Fibroblast of skin of left quadriceps (primary cell): ENCODE data around the gene SYNRG.
A peak's percentile ranks its signal among the peaks of the same experiment; 100 is the strongest.

Experiments used
- DNase-seq, 2 experiments: peaks; one replicate each; pipeline ENCODE4 v3.0.0-alpha.2; 2013; ENCODE audit warnings: low read depth in 2 of 2

SYNRG gene

DNA sequence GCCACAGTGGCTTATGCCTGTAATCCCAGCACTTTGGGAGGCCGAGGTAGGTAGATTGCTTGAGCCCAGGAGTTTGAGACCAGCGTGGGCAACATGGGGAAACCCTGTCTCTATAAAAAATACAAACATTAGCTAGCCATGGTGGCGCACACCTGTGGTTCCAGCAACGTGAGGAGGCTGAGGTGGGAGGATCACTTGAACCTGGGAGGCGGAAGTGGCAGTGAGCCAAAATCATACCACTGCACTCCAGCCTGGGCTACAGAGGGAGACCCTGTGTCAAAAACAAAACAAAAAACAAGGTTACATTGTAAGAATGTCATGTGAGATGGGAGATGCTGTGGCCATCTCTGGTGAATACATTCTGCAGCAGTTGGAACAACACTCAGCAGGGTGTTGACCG, 106.1 kb downstream of the SYNRG start:
- DNase-seq, result no peak

GRCh38 chr17:37502009-37502936, 106.9 kb downstream of the SYNRG start:
- DNase-seq, result no peak

DNA sequence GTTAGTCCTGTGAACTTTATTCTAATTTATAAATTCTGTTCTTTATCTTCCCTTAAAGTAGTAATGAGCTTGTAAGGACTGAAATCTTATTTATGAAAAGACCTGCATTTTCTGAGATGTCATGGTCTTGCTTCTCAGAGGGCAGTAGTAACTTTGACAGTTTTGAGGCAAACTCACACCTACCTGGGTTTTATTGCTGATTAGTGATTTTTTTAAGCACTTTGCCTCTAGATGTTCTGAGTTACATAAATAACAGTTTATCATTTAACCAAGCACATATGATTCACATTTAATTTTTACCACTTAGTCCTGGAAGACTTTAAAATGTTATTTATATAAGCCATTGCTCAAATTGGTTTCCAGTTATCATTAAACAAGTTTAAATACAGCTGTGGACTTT, 108.8 kb downstream of the SYNRG start:
- DNase-seq, result no peak

- no peak for DNase-seq
These were observed 114.2 kb downstream of the SYNRG start for GRCh38 chr17:37494971-37495370.

GRCh38 chr17:37494401-37494831, 114.8 kb downstream of the SYNRG start:
- no peak for DNase-seq

DNA sequence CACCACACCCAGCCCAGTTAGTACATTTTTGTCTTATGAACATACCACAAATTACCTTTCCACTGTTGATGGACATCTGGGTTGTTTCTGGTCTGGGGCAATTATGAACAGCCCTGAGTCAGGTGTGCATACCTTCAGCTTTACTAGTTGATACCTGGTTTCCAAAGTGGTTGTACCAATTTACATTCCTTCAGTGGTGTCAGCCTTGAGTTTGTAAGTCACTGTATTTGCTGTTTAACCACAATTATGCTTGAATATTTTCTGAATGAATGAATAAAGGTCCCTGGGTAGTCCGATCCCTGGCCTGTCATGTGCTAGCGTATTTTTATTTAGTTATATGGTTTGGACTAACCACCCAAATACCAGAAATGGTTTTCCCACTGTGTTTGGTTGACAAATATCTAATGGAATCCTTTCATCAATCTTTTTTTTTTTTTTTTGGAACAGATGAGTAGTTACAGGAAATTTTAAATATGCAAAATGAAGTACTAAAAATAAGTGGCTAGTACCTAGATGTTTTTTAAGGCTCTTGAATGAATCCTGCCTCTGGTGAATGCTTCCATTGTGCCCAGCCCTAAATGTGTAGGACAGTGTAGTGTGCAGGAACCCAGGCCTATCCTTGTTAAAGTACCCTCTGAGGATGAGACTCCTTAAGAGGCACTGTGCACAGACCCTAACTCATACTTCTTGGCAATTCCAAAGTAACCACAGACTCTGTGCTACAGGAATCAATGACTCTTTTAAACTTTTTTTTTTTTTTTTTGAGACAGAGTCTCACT, 115.8 kb downstream of the SYNRG start:
- peak; percentile 95 for DNase-seq

DNA sequence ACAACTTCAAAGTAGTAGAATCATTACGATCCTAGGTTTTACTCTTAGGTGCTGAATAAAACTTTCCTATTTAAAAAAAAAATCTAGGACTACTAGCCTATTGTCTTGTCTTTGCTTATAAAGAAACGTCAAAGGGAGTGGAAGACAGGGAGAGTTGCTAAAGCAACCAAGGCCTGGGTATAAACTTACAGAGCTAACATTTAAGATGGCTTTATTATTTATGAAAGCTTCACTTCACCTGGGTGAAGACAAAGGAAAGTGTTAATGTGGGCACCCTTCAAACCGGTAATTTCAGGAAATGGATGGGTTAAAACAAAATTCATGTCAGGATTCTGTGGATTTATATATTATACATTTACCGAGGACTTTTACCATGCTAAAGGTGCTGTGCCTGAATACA, 117.1 kb downstream of the SYNRG start:
- no peak for DNase-seq

DNA sequence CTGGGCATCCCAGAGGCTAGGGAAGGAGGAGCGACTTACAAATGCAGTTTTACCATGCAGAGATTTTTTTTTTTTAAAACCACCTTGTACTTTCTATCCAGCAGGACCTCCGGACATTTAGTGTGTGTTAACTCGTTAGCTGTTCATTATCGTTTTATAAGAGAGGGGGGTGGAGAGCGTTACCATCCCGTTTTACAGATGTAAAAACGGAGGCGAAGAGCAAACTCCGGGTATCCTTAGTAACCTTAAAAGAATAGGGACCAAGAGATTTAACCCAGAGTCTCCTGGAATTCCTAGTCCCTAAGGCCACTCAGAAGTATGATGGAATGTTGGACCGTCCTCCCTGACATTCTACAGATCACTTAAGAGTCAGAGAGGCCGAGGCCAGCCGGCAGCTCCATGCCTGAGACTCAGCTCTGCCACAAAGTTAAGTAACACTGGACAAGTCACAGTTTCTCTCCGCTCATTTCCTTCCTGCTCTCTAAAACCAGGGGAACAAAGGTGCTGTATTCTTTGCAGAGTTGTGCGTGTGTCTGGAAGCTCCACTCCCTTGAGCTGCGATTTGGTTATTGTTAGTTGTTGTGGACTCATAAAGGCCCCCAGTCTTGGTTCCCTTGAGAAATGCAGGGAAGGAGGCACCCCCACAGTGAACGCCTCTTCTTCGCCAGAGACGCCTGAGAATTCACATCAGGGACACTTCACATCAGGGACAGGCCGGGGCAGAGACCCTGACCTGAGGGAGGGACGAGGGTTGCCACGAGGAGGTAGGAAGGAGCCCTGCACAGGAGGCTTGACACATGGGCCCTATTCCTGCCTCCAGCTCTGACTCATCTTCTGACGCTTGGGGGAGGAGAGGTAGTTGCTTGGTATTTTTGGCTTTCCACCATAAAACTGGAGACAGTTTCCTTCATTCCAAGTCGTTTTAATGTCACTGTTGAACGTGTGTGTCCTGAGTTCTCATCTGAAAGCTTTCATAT, 118.3 kb downstream of the SYNRG start:
- DNase-seq, result peak; percentile 66 to 69

- no peak for DNase-seq
These were observed 119.1 kb downstream of the SYNRG start for GRCh38 chr17:37490022-37490587.

DNA sequence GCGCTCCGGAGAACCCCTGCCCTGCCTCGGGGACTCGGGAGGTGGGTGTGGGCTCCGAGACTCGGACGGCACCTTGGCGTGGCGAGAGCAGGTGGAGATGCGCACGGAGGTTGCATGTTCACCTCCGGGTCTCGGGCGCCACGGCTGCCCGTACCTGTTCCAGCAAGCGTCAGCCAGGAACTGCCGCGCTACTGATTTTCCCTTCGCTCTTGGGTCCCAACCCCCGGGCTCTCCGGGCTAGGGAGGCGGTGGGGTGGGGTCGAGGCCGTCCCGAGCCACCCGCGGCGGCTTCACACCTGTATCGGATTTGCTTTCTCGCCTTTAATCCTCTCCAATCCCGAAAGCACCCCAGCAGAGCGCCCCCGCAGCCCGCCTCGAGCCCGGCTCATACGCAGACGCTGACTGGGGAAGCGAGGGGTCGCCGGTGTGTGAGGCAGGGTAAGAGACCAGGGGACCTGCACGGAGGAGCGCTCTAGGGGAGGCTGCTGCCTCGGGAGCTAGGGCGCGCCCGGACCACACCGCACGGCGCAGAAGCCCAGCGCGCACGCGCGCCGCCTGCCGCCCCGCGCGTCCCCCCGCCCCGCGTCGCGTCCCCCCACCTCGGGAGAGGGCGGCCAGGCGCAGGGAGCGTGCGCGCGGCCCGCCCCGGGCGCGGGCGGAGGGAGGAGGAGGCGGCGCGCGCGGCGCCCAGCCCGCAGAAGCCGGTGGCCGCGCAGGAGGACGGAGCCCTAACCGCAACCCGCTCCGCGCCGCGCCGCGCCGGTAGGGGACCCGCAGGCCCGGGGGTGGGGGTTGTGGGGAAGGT, 119.8 kb downstream of the SYNRG start, which contains the start of gene DUSP14:
Gene DUSP14, plus strand, starts transcription at position 695 of the 805 bp plus-strand sequence. CDS start 22,382 bp downstream, outside the sequence.
- DNase-seq, result peak; percentile 64 to 68

DNA sequence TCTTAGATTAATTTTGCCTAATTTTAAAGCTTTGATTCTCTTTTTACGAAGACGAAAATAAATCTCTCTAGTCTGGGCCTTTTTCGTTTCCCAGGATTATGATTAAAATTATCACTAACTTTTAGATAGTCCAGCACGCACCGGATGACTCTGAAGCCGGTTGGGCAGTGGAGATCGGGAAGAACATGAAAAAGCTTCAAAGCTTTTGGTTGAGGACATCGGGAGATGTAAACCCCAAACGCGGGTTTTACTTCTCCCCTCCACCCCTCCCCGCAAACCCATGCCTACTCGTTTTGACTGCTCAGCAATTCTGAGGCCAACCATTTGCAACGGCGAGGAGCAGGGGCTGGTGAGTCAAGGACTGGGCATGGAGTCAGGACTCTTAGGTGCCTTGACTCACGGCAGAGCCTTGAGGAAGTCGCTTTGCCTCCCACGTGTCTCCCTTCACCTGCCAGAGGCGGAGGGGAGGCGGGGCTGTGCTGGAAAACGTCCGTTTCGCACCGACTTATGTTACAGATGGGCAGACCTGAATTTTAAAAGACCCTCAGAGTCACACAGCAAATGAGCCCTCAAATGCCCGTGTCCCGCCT, 120.5 kb downstream of the SYNRG start:
- DNase-seq, result peak; percentile 73 to 78

- peak; percentile 90 to 91 for DNase-seq
These were observed 121.1 kb downstream of the SYNRG start for GRCh38 chr17:37488009-37488604.

- DNase-seq, result no peak
These were observed 123.2 kb downstream of the SYNRG start for GRCh38 chr17:37485938-37486570.

DNA sequence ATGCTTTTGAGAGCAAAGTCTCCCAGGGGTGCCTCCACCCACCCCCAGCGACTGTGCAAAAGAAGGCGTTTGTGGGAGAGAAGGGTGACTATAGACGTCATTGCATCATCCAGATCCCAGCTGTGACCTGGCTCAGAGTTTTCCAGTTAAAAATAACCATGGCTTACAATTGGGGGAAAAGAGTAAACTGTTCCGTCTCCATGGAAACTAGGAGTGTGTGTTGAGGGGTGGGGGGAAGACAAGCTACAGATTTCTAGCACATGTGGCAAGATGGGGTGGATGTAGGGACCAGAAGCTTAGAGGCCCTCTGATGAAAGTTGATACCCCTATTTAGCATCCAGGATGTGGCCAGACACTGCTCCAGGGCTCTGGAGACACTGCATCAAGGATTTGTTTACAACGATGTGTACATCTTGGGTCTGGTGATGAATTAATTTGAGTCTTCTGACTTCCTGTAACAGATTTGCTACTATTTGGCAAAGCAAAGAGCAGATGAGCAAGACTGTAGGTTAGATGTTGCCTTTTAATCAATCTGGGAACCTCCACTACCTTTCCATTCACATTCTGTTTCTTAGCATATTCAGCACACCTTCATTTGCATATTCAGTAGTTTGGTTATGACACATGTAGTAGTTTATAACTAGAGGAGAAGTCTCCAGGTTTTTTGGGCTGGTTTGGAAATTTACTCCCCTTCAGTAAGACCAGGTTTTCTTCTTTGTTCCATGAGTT, 125.7 kb downstream of the SYNRG start:
- peak; percentile 93 to 94 for DNase-seq

DNA sequence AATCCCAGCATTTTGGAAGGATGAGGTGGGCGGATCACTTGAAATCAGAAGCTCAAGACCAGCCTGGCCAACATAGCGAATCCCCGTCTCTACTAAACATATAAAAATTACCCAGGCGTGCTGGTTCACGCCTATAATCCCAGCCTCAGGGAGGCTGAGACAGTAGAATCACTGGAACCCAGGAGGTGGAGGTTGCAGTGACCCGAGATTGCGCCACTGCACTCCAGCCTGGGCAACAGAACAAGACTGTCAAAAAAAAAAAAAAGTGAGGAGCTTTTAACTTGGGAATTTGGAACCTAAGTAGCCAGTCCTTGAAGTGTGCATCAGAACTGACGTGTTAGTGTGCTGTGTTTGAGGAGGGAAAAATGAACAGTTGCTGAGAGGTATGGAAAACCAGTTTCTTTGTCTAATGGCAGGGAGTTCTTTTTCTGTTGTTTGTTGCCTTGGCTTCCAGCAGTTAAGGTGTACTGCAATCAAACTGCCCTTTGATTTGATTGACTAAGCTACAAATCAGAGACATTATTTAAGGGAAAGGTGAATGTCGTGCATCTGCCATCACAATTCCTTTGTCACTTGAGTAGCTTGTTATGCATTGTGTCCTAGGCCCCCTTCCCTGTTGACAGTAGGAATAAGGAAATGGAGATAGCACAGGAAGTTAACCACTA, 128.1 kb downstream of the SYNRG start:
- DNase-seq, result no peak

DNA sequence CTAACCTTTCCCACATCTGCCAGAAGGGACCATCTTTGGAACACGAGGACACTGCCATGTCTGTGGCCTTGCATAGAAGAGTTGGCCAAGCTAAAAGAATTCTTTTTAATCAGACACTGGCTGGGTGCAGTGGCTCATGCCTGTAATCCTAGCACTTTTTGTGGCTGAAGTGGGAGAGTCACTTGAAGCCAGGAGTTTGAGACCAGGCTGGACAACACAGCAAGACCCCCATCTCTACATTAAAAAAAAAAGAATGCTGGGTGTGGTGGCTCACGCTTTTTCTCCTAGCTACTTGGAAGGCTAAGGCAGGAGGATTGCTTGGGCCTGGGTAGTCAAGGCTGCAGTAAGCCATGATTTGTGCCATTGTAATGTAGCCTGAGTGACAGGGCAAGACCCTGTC, 128.8 kb downstream of the SYNRG start:
- DNase-seq, result no peak

DNA sequence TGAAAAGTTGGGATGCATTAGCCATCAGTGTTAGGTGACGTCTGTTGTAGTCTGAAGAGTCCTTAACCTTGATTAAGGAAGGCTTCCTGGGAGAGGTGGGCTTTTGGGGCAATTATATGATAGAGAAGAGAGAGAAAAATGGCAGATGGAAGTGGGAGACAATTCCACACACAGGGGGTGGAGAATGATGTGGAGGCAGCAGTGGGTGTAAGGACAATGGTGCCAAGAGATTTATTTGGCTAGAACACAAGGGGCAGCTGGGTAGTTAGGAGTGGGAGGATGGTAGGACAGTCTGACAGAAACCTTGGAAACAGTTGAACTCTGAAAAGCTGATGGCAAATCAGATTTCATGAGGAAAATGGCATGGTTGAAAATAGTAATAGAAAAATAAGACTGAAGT, 130.2 kb downstream of the SYNRG start:
- DNase-seq, result no peak

DNA sequence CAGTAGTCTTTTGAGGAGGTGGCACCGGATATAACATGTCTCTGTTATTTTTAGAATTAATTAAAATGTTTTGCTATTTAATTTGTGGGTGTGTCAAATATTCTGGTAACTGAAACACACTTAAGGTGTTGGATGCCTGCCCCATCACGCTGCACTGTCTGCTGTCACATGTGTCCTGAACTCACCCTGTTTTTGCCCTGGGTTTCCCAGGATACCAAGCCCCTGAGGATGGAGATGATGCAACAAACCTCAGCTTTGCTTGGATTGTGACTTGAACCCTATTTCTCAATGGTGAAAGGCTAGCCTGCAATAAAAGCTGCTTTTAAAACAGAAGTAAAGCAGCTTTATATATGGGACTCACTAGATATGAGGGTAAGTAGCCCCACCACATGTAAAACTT, 131.0 kb downstream of the SYNRG start:
- DNase-seq, result peak in 1 of 2 experiments; percentile 47
